SK-N-SH (cell line): ENCODE data around the gene ZHX3. TPM values are rescaled to one million over a fixed set of nuclear protein-coding genes. Genes with fewer than 3 reads are reported as not detected.

Source experiments
- CTCF ChIA-PET: fragments of 300-600, 350-600 bp; formaldehyde crosslinking; extraction: SDS; loops from one replicate; lab custom pipeline; 2021; lab: Yijun Ruan, JAX
- POLR2A ChIA-PET: fragments of 350-600 bp; sonication (Branson Sonifier 250); formaldehyde crosslinking; extraction: SDS; loops from one replicate; lab custom pipeline; 2020; ENCODE audit warnings: antibody characterized with exemption, inconsistent platforms; lab: Yijun Ruan, JAX
- DNase-seq: peaks from one replicate; pipeline ENCODE4 v3.0.0; 2012
- H2AFZ ChIP-seq: fragments of 200-600 bp; sonication (generic); 2 replicates; pipeline ENCODE4 v1.8.1; 2016; ENCODE audit warnings: antibody characterized with exemption, mild to moderate bottlenecking, low read depth
- H3F3A ChIP-seq: fragments of 200-600 bp; sonication (generic); replicated peaks from 2 replicates; pipeline ENCODE3; 2016; ENCODE audit warnings: antibody characterized with exemption, mild to moderate bottlenecking; ENCODE audit not compliant: insufficient read depth
- H3K27ac ChIP-seq, 2 experiments: fragments of 200-500 bp in 1 of 2; fragments of 200-600 bp in 1 of 2; sonication (Bioruptor generic) in 1 of 2; sonication (generic), shearing (Covaris generic) in 1 of 2; 2 replicates each; pipeline versions ENCODE4 v1.5.1 to v1.6.1; 2014 to 2016; ENCODE audit warnings: low read depth in 2 of 2, inconsistent platforms in 1 of 2, low read length in 1 of 2, mild to moderate bottlenecking in 1 of 2, mixed read lengths in 1 of 2
- H3K27me3 ChIP-seq: fragments of 200-600 bp; sonication (generic), shearing (Covaris generic); 2 replicates; pipeline ENCODE4 v1.6.1; 2016; ENCODE audit warnings: mixed run types; ENCODE audit not compliant: insufficient read depth
- H3K36me3 ChIP-seq, 2 experiments: fragments of 200-500 bp in 1 of 2; fragments of 200-600 bp in 1 of 2; sonication (Bioruptor generic) in 1 of 2; sonication (generic) in 1 of 2; replicated peaks in 1 of 2; 2 replicates each; pipeline versions ENCODE3 to v1.5.1; 2014 to 2016; ENCODE audit warnings: low read length in 1 of 2, mild to moderate bottlenecking in 1 of 2; ENCODE audit not compliant: insufficient read depth in 2 of 2, control insufficient read depth in 1 of 2
- H3K4me1 ChIP-seq, 2 experiments: fragments of 200-500 bp in 1 of 2; fragments of 200-600 bp in 1 of 2; sonication (Bioruptor generic) in 1 of 2; sonication (generic), shearing (Covaris generic) in 1 of 2; 2 replicates each; pipeline versions ENCODE4 v1.5.1 to v1.6.1; 2014 to 2016; ENCODE audit warnings: low read depth in 1 of 2, low read length in 1 of 2, mixed run types in 1 of 2; ENCODE audit not compliant: insufficient read depth in 2 of 2, control insufficient read depth in 1 of 2
- H3K4me2 ChIP-seq: fragments of 200-600 bp; sonication (generic), shearing (Covaris generic); 2 replicates; pipeline ENCODE4 v1.6.1; 2017; ENCODE audit warnings: mixed run types
- H3K4me3 ChIP-seq, 2 experiments: fragments of 200-500 bp in 1 of 2; fragments of 200-600 bp in 1 of 2; sonication (Bioruptor generic) in 1 of 2; sonication (generic), shearing (Covaris generic) in 1 of 2; 2 replicates each; pipeline versions ENCODE4 v1.5.1 to v1.8.1; 2014 to 2016; ENCODE audit warnings: low read depth in 2 of 2, inconsistent platforms in 1 of 2, low read length in 1 of 2, mild to moderate bottlenecking in 1 of 2, mixed read lengths in 1 of 2, moderate library complexity in 1 of 2
- H3K79me2 ChIP-seq: fragments of 200-600 bp; sonication (generic); 2 replicates; pipeline ENCODE4 v1.8.1; 2017; ENCODE audit warnings: mild to moderate bottlenecking; ENCODE audit not compliant: insufficient read depth
- H3K9ac ChIP-seq: fragments of 200-600 bp; sonication (generic); 2 replicates; pipeline ENCODE4 v1.6.1; 2017; ENCODE audit warnings: mixed run types
- H3K9me2 ChIP-seq: fragments of 200-600 bp; sonication (generic); 2 replicates; pipeline ENCODE4 v1.6.1; 2017; ENCODE audit warnings: mixed run types
- H3K9me3 ChIP-seq: fragments of 200-600 bp; sonication (generic); 2 replicates; pipeline ENCODE4 v1.6.1; 2017; ENCODE audit warnings: mixed run types, mild to moderate bottlenecking, moderate library complexity
- H4K20me1 ChIP-seq: fragments of 200-600 bp; sonication (generic); 2 replicates; pipeline ENCODE4 v1.6.1; 2017; ENCODE audit warnings: mild to moderate bottlenecking, mixed run types; ENCODE audit not compliant: insufficient read depth
- CTCF ChIP-seq: fragments of 200-600 bp; sonication (generic); IDR thresholded peaks from 2 replicates; pipeline ENCODE4 v1.6.1; 2017; ENCODE audit warnings: antibody characterized with exemption, mild to moderate bottlenecking, moderate library complexity
- ELF1 ChIP-seq: IDR thresholded peaks from 2 replicates; pipeline ENCODE4 v1.4.0; 2012
- FOSL2 ChIP-seq: IDR thresholded peaks from 2 replicates; pipeline ENCODE4 v1.4.0; 2012; ENCODE audit warnings: low read depth, mild to moderate bottlenecking, moderate library complexity, borderline replicate concordance
- FOXM1 ChIP-seq: IDR thresholded peaks from 2 replicates; pipeline ENCODE4 v1.4.0; 2012; ENCODE audit warnings: low read depth, mild to moderate bottlenecking
- REST ChIP-seq: IDR thresholded peaks from 2 replicates; pipeline ENCODE4 v1.6.1; 2012; ENCODE audit warnings: mild to moderate bottlenecking, low read depth, low read length, moderate library complexity
- SMC3 ChIP-seq: IDR thresholded peaks from 2 replicates; pipeline ENCODE4 v1.6.1; 2012; ENCODE audit warnings: low read depth, low read length, improper control_type of control experiment
- TAF1 ChIP-seq: IDR thresholded peaks from 2 replicates; pipeline ENCODE4 v1.6.1; 2012; ENCODE audit warnings: low read depth, mild to moderate bottlenecking, low read length, moderate library complexity, borderline replicate concordance
- TEAD4 ChIP-seq: IDR thresholded peaks from 2 replicates; pipeline ENCODE4 v1.4.0; 2012; ENCODE audit warnings: mild to moderate bottlenecking, borderline replicate concordance; ENCODE audit not compliant: insufficient read depth
- USF1 ChIP-seq: IDR thresholded peaks from 2 replicates; pipeline ENCODE4 v1.4.0; 2012; ENCODE audit warnings: low read depth, borderline replicate concordance
- USF2 ChIP-seq: fragments of 150-350 bp; IDR thresholded peaks from 2 replicates; pipeline ENCODE4 v1.6.1; 2017; ENCODE audit warnings: antibody characterized with exemption, low read length, low read depth, borderline replicate concordance
- WGBS: methylation state at CpG from one replicate; pipeline ENCODE4 v1.1.6; 2017; ENCODE audit warnings: low lambda C conversion rate; 5-methylcytosine and 5-hydroxymethylcytosine counted together
- polyA plus RNA-seq, 3 experiments: library from polyadenylated mRNA; depleted of rRNA; stranded (reverse); fragments of >200 nt; gene quantifications; 2 replicates each; pipeline ENCODE4 v1.2.3, GENCODE V29; 2012

The ZHX3 gene
- polyA plus RNA-seq, 1 of the 3 experiments (the other 2 are of a cell fraction), result 6.0 TPM

GRCh38 chr20:41300383-41300782 is 17.1 kb downstream of the ZHX3 start:
- no peaks in the 10 kb centered on the region for H3K9me3 ChIP-seq
- H4K20me1 ChIP-seq, result 0 out of 2 replicates have a peak, but pooled peaks cover 7% of the 10 kb centered on the region
- no peaks in the 10 kb centered on the region for H3K9me2 ChIP-seq
- no peak overlapping the region for H3K9ac ChIP-seq
- H3F3A ChIP-seq, result no peaks in the 10 kb centered on the region
- peaks cover 60% of the 10 kb centered on the region; the same call in 1 of the 2 replicates for H3K79me2 ChIP-seq
- CTCF ChIA-PET, result no interaction called here
- DNase-seq, result no peak
- H3K27me3 ChIP-seq, result no peaks in the 10 kb centered on the region
- H3K4me2 ChIP-seq, result no peak overlapping the region
- H3K27ac ChIP-seq, result no peak overlapping the region
- no peak overlapping the region for H2AFZ ChIP-seq
- 84% methylated on average over 3 of the region's 3 CpGs for WGBS
- POLR2A ChIA-PET, result no interaction called here
- H3K4me1 ChIP-seq, result no peaks in the 10 kb centered on the region
- no peak overlapping the region for H3K4me3 ChIP-seq
- TF ChIP-seq USF1, result no peak
- no peak for TF ChIP-seq USF2
- TF ChIP-seq FOSL2, result no peak
- TF ChIP-seq CTCF, result no peak
- no peak for TF ChIP-seq TAF1
- TF ChIP-seq REST, result no peak
- TF ChIP-seq TEAD4, result no peak
- no peak for TF ChIP-seq SMC3
- no peak for TF ChIP-seq ELF1
- no peak for TF ChIP-seq FOXM1
- TF ChIP-seq, all 33 proteins: peak for 0
- no peaks in the 10 kb centered on the region for H3K36me3 ChIP-seq
